ENCODE results near the gene SMARCA2.

GRCh38 chr9:1977026-1977425 is 38.1 kb upstream of the SMARCA2 start:
- TF ChIP-seq GATA3 (IDR thresholded peaks at IDR 0.05; ENCODE audit: borderline replicate concordance) (no peak), POLR2A (IDR thresholded peaks at IDR 0.05; ENCODE audit: low read length) (no peak), CTCF (IDR thresholded peaks at IDR 0.05) (no peak), SMC3 (IDR thresholded peaks at IDR 0.05) (no peak), CEBPB (IDR thresholded peaks at IDR 0.05) (no peak), RAD21 (conservative IDR thresholded peaks at IDR 0.05 in 1 of 2, IDR thresholded peaks at IDR 0.05 in 1 of 2) (no peak), ZSCAN20 (CRISPR knock-in tag; IDR thresholded peaks at IDR 0.05) (no peak), HOXB13 (CRISPR knock-in tag; IDR thresholded peaks at IDR 0.05; ENCODE audit: low read depth) (no peak), TP53 (CRISPR knock-in tag; IDR thresholded peaks at IDR 0.05) (no peak)
- TF ChIP-seq, protein P1, sequence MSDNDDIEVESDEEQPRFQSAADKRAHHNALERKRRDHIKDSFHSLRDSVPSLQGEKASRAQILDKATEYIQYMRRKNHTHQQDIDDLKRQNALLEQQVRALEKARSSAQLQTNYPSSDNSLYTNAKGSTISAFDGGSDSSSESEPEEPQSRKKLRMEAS (IDR thresholded peaks at IDR 0.05) = no peak
- TF ChIP-seq, protein P2, sequence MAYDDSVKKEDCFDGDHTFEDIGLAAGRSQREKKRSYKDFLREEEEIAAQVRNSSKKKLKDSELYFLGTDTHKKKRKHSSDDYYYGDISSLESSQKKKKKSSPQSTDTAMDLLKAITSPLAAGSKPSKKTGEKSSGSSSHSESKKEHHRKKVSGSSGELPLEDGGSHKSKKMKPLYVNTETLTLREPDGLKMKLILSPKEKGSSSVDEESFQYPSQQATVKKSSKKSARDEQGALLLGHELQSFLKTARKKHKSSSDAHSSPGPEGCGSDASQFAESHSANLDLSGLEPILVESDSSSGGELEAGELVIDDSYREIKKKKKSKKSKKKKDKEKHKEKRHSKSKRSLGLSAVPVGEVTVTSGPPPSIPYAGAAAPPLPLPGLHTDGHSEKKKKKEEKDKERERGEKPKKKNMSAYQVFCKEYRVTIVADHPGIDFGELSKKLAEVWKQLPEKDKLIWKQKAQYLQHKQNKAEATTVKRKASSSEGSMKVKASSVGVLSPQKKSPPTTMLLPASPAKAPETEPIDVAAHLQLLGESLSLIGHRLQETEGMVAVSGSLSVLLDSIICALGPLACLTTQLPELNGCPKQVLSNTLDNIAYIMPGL (CRISPR knock-in tag; IDR thresholded peaks at IDR 0.05; ENCODE audit: borderline replicate concordance) = no peak

Measured in A549 (cell line).